ENCODE data around the gene NET1. TPM values are rescaled to one million over a fixed set of nuclear protein-coding genes. Genes with fewer than 3 reads are reported as not detected.
A peak's percentile ranks its signal among the peaks of the same experiment; 100 is the strongest.
"Not testable (repeated sequence)": the region's sequence is repeated elsewhere in the genome, so short reads cannot be mapped to it uniquely, and the experiment has no call there.

NET1 gene
- total RNA-seq, 4 donors from 2014 or later = 272 to 430 (median 363) TPM

- peaks cover 1 to 3% (median 1%) of the 10 kb centered on the region in 4 donors for H3K4me1 ChIP-seq
- DNase-seq (ENCODE audit: extremely low spot score) = no peak
- intact Hi-C loops (cut with DNase I) = no loop called here
- TF ChIP-seq EP300 (IDR thresholded peaks at IDR 0.05) = no peak
- no peak for TF ChIP-seq POLR2A (IDR thresholded peaks at IDR 0.05; ENCODE audit: low read depth)
- no peak for TF ChIP-seq POLR2AphosphoS5 (IDR thresholded peaks at IDR 0.05)
- no peak overlapping the region for H3K4me3 ChIP-seq
- no peaks in the 10 kb centered on the region for H3K36me3 ChIP-seq
- H3K27me3 ChIP-seq = no peaks in the 10 kb centered on the region
- H3K27ac ChIP-seq (replicated peaks in 1 of 4) = no peak overlapping the region
- H3K9me3 ChIP-seq = no peaks in the 10 kb centered on the region
- WGBS = 76% methylated on average over 1 of the region's 1 CpG
These were observed 5.4 kb upstream of the NET1 start for GRCh38 chr10:5406918-5407317.

DNA sequence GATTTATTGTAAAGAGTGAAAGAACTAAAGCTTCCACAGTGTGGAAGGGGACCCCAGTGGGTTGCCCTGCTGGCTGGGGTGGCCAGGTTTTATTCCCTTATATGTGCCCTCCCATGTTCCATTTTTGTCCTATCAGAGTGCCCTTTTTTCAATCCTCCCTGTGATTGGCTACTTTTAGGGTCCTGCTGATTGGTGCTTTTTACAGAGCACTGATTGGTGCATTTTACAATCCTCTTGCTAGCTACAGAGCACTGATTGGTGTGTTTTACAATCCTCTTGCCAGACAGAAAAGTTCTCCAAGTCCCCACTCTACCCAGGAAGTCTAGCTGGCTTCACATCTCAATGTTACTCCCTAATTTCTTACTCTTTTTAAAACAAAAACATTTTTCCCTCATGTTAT lies 1.6 kb upstream of the NET1 start:
- H3K27ac ChIP-seq (replicated peaks in 1 of 4); H3K4me3 ChIP-seq; intact Hi-C loops (cut with DNase I); H3K27me3 ChIP-seq; H3K9me3 ChIP-seq; H3K36me3 ChIP-seq; DNase-seq (ENCODE audit: extremely low spot score): not testable (repeated sequence)
- H3K4me1 ChIP-seq = peaks cover 4 to 23% (median 19%) of the 10 kb centered on the region in 4 donors

GRCh38 chr10:5411941-5412276 lies 448 bp upstream of the NET1 start:
- 40% methylated on average over 3 of the region's 3 CpGs for WGBS
- H3K27ac ChIP-seq (replicated peaks in 1 of 4) = peak overlapping the region; percentile 82 to 86 (median 82)

DNA sequence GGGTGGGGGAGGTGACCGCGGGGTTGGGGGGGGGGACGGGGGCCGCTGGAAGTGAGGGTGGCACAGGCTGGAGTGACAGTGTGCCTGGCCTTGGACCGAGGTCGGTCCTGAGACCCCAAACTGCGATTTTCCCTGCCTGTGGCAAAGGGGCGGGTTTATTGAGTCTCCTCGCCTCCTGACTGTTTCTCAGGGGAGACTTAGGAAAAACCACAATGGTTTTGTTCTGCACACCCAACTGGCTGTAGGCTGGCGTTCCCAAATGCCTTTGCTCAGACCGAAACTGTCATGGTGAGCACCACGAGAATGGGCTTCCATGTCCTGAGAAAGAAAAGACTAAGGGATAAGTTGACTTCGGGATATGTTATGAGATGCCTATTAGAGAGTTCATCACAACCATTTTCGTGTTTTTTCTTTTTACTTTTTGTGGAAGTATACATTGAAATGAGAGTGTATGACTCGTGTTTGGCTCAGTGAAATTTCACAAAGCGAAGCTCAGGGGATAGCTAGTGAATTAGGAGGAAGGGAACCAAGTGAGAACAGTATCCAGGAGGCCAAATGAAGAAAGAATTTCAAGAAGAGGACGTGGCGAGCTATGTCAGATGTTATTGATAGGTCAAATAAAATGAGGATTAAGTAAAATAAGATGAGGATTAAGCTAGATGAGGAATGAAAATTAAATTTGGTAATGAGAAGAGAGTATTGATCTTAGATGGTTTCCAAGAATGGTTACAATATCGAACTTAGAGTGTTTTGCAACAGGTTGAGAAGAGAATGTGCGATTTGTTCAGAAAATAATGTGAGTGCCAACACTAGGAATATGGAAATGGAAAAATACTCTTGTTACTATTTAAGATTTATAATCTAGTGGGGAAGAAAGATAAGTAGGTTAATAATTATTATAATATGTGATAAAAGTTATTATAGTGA lies 918 bp downstream of the NET1 start:
- intact Hi-C loops (cut with DNase I) = no loop called here
- TF ChIP-seq CTCF (IDR thresholded peaks at IDR 0.05) (no peak), POLR2AphosphoS5 (IDR thresholded peaks at IDR 0.05) (no peak), EP300 (IDR thresholded peaks at IDR 0.05) (no peak), POLR2A (IDR thresholded peaks at IDR 0.05; ENCODE audit: low read depth) (no peak)
- Histone ChIP-seq H3K9me3 (no peaks in the 10 kb centered on the region), H3K4me1 (peaks cover 4 to 23% (median 19%) of the 10 kb centered on the region in 4 donors), H3K27me3 (no peaks in the 10 kb centered on the region), H3K27ac (replicated peaks in 1 of 4) (peak overlapping the region; percentile 82 to 86 (median 82)), H3K4me3 (peak overlapping the region; percentile 74 to 93 (median 84)), H3K36me3 (no peaks in the 10 kb centered on the region)
- 23% methylated on average over 17 of the region's 20 CpGs for WGBS
- no peak for DNase-seq (ENCODE audit: extremely low spot score)

More at GRCh38 chr10:5411941-5412276, 448 bp upstream of the NET1 start:
- Histone ChIP-seq H3K4me1 (peaks cover 4 to 23% (median 19%) of the 10 kb centered on the region in 4 donors), H3K9me3 (no peaks in the 10 kb centered on the region), H3K4me3 (peak overlapping the region; percentile 74 to 93 (median 84)), H3K36me3 (no peaks in the 10 kb centered on the region), H3K27me3 (no peaks in the 10 kb centered on the region)
- no peak for DNase-seq (ENCODE audit: extremely low spot score)
- intact Hi-C loops (cut with DNase I) = no loop called here
- no peak for TF ChIP-seq POLR2A (IDR thresholded peaks at IDR 0.05; ENCODE audit: low read depth)
- TF ChIP-seq CTCF (IDR thresholded peaks at IDR 0.05) = no peak
- TF ChIP-seq POLR2AphosphoS5 (IDR thresholded peaks at IDR 0.05) = no peak
- TF ChIP-seq EP300 (IDR thresholded peaks at IDR 0.05) = no peak

- Histone ChIP-seq H3K4me3 (no peak overlapping the region), H3K27ac (replicated peaks in 1 of 4) (no peak overlapping the region), H3K9me3 (peaks cover 0 to 3% (median 0%) of the 10 kb centered on the region in 4 donors), H3K4me1 (peaks cover 2 to 21% (median 16%) of the 10 kb centered on the region in 4 donors), H3K27me3 (no peaks in the 10 kb centered on the region), H3K36me3 (no peaks in the 10 kb centered on the region)
- TF ChIP-seq POLR2AphosphoS5 (IDR thresholded peaks at IDR 0.05) (no peak), EP300 (IDR thresholded peaks at IDR 0.05) (no peak), CTCF (IDR thresholded peaks at IDR 0.05) (no peak), POLR2A (IDR thresholded peaks at IDR 0.05; ENCODE audit: low read depth) (no peak)
- peak; percentile 82 for DNase-seq (ENCODE audit: extremely low spot score)
- intact Hi-C loops (cut with DNase I) = no loop called here
- 92% methylated on average over 11 of the region's 11 CpGs for WGBS
These were observed 4.6 kb downstream of the NET1 start for GRCh38 chr10:5416981-5417380.

Data from esophagus muscularis mucosa (tissue), 4 donors.